ENCODE measurements around the gene GPC5. TPM values are rescaled to one million over a fixed set of nuclear protein-coding genes. Genes with fewer than 3 reads are reported as not detected.

Gene GPC5
- total and polyA plus RNA-seq, 11 donors = 0.14 to 2.9 (median 0.84) TPM; not detected in 1

DNA sequence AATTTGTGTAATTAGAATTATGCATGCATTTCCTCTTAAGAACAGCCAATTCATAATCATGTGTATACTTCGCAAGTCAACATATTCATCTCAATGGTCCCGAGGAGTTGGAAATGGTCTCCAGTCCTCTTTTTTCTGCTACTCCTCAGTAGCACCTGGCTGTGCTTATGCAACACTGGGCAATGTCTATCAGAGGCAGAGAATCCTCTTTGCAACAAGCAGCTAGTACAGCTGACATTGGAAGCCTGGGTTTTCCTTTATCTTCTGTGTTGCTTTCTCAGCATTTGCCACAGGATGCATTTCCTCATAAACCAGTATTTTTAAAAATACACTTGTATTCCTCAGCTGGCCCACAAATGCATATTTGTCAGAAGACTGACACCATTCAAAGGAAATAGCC is 1422.9 kb downstream of the GPC5 start:
- no peak overlapping the region for H3K27ac ChIP-seq
- intact Hi-C loops (cut with DNase I) = no loop called here
- TF ChIP-seq, protein P1, sequence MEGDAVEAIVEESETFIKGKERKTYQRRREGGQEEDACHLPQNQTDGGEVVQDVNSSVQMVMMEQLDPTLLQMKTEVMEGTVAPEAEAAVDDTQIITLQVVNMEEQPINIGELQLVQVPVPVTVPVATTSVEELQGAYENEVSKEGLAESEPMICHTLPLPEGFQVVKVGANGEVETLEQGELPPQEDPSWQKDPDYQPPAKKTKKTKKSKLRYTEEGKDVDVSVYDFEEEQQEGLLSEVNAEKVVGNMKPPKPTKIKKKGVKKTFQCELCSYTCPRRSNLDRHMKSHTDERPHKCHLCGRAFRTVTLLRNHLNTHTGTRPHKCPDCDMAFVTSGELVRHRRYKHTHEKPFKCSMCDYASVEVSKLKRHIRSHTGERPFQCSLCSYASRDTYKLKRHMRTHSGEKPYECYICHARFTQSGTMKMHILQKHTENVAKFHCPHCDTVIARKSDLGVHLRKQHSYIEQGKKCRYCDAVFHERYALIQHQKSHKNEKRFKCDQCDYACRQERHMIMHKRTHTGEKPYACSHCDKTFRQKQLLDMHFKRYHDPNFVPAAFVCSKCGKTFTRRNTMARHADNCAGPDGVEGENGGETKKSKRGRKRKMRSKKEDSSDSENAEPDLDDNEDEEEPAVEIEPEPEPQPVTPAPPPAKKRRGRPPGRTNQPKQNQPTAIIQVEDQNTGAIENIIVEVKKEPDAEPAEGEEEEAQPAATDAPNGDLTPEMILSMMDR (IDR thresholded peaks at IDR 0.05) = no peak
- TF ChIP-seq POLR2A (IDR thresholded peaks at IDR 0.05) = no peak
- no peaks in the 10 kb centered on the region for H3K9me3 ChIP-seq
- H3K36me3 ChIP-seq = no peaks in the 10 kb centered on the region
- H3K27me3 ChIP-seq = no peaks in the 10 kb centered on the region
- no peaks in the 10 kb centered on the region for H3K4me1 ChIP-seq
- ATAC-seq = no peak
- no peak overlapping the region for H3K4me3 ChIP-seq
- WGBS, 4 donors = 44 to 70% (median 66%) methylated on average over 2 of the region's 2 CpGs
- no peak for DNase-seq

DNA sequence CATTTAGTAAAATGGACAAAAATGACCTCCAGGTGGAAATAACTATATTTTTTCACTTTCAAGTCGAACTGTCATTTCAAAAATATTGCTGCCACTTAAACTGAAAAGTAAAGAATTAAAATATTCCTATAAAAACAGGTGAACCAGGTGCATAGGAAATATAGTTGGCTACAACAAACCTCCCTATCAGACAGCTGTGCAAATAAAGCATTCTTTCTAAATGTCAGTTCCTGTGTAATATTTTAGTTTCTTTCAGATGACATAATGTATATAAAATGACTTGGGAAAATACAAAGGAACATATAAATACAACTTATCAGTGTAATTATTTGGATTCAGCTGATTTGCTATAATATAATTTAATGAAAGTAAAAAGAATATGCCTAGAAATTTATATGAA is 1424.6 kb downstream of the GPC5 start:
- no peaks in the 10 kb centered on the region for H3K27me3 ChIP-seq
- DNase-seq (no peak), ATAC-seq (no peak)
- WGBS, 4 donors = 52 to 64% (median 54%) methylated on average over 1 of the region's 1 CpG
- no peaks in the 10 kb centered on the region for H3K36me3 ChIP-seq
- no peaks in the 10 kb centered on the region for H3K9me3 ChIP-seq
- intact Hi-C loops (cut with DNase I) = no loop called here
- no peak for TF ChIP-seq POLR2A (IDR thresholded peaks at IDR 0.05)
- TF ChIP-seq, protein P1 (IDR thresholded peaks at IDR 0.05) = no peak
- no peak overlapping the region for H3K27ac ChIP-seq
- H3K4me3 ChIP-seq = no peak overlapping the region
- no peaks in the 10 kb centered on the region for H3K4me1 ChIP-seq

DNA sequence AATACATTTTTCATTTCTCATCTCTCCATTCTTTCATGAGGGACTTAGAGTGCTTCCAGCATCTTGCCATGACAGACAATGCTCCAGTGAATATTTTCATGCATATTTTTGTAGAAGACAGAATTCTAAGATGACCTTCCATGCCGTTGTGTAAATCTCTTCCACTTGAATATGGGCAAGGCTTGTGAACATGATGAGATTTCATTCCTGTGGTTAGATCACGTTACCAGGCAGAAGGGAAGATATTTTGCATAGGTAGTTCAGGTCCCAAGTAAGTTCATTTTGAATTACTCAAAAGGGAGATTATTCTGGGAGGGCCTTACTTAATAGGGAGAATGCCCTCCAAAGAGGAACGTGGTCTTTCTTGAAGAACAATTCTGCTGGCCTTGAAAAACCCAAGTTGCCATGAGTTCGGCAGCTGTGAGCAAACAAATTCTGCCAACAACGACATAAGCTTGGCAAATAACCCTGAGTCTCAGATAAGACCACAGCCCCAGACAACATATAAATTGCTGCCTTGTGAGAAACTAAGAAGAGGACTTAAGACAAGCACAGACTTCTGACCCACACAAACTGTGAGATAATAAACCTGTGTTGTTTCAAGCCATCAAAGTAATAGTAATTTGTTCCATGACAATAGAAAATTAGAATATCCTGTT is 1427.6 kb downstream of the GPC5 start:
- no peak for TF ChIP-seq POLR2A (IDR thresholded peaks at IDR 0.05)
- TF ChIP-seq, protein P1 (IDR thresholded peaks at IDR 0.05) = no peak
- Histone ChIP-seq H3K36me3 (no peaks in the 10 kb centered on the region), H3K4me3 (no peak overlapping the region), H3K9me3 (no peaks in the 10 kb centered on the region), H3K4me1 (no peaks in the 10 kb centered on the region), H3K27me3 (no peaks in the 10 kb centered on the region), H3K27ac (no peak overlapping the region)
- ATAC-seq (no peak), DNase-seq (no peak)
- 52 to 63% (median 56%) methylated on average over 5 of the region's 5 CpGs for WGBS, 4 donors
- intact Hi-C loops (cut with DNase I) = no loop called here

DNA sequence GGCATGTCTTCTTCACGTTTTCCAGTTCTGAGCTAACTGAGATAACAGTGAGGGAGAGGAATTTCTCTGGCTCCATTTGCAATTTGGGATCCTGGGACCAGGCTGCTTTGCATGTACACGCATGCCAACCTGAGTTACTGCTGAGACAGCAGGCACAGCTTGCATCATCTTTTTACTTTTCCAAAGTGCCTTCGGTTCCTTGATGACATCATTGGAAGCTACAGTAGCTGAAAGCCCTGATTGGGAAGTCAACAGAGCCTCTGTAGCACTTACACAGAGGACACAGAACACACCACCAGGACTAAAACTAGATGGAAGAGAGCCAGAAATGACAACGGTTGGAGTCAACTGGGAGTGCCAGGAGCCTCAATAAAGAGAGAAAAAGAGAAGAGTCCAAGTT is 1429.1 kb downstream of the GPC5 start:
- H3K4me3 ChIP-seq = no peak overlapping the region
- WGBS, 4 donors = 53 to 64% (median 59%) methylated on average over 4 of the region's 4 CpGs

More for the DNA sequence above, 1429.1 kb downstream of the GPC5 start:
- no peak for DNase-seq
- Histone ChIP-seq H3K36me3 (no peaks in the 10 kb centered on the region), H3K27ac (no peak overlapping the region), H3K27me3 (no peaks in the 10 kb centered on the region), H3K4me1 (no peaks in the 10 kb centered on the region), H3K9me3 (no peaks in the 10 kb centered on the region)
- intact Hi-C loops (cut with DNase I) = no loop called here
- no peak for ATAC-seq
- no peak for TF ChIP-seq POLR2A (IDR thresholded peaks at IDR 0.05)
- TF ChIP-seq, protein P1 (IDR thresholded peaks at IDR 0.05) = no peak
